ENCODE data around the gene PIERCE2. TPM values are rescaled to one million over a fixed set of nuclear protein-coding genes. Genes with fewer than 3 reads are reported as not detected.
A peak's percentile ranks its signal among the peaks of the same experiment; 100 is the strongest.

The PIERCE2 gene
- total and polyA plus RNA-seq, 2 of the 13 experiments (the other 11 are each of a cell fraction or from before 2014, with no cell fraction given), result 0.09 TPM; not detected in 1

DNA sequence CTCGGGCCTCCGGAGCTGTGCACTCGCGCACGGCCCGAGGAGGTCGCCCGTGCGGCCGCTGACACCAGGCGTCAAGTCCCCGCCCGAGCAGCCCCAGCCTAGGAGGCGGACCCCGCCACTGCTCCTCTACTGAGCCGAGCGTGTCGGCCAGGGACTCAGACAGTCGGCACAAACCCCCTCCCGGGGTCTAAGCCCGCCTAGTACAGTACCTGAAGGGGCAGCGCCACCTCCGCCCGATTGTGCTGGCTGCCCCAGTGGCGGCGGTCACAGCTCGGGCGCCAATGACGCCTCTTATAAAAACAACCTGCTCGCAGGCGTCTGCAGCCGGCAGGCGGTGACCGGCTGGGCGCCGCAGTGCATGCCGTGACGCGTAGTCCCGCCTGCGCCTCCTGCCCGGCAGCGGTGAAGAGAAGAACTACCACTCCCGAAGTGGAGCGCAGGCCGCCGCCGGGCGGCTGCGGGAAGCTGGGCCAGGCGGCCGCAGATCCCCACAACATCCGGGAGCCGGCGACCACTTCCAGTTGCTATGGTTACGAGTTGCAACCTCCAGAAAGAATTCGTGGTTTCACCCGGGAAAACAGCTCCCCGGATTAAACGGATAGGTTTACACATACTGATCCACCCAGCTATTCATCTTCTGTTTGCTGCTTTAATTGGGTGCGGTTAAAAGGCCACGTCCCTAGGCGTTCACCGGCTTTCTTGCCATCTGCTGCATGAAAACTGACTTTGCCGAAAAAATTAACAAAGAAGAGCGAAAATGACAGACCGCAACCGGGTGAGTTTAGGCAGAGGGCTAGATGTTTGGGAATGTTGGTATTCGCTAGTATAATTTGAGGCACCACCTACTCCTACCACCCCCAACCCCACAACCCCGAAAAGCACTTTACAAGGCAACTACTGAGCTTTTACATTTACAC, at the start of gene PIERCE2, which contains the start of gene CCPG1 (continued):
- TF ChIP-seq, protein P1, sequence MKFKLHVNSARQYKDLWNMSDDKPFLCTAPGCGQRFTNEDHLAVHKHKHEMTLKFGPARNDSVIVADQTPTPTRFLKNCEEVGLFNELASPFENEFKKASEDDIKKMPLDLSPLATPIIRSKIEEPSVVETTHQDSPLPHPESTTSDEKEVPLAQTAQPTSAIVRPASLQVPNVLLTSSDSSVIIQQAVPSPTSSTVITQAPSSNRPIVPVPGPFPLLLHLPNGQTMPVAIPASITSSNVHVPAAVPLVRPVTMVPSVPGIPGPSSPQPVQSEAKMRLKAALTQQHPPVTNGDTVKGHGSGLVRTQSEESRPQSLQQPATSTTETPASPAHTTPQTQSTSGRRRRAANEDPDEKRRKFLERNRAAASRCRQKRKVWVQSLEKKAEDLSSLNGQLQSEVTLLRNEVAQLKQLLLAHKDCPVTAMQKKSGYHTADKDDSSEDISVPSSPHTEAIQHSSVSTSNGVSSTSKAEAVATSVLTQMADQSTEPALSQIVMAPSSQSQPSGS (CRISPR knock-in tag; IDR thresholded peaks at IDR 0.05), result no peak
- TF ChIP-seq ZNF749 (CRISPR knock-in tag; IDR thresholded peaks at IDR 0.05; ENCODE audit: borderline replicate concordance), result peak; percentile 16; the same call in 1 of the 2 replicates
- no peak for TF ChIP-seq PCBP2 (optimal IDR thresholded peaks at IDR 0.05; ENCODE audit: low read depth, low read length, poor library complexity, severe bottlenecking)
- TF ChIP-seq ZNF225 (CRISPR knock-in tag; IDR thresholded peaks at IDR 0.05), result peak; percentile 53; the same call in 1 of the 2 replicates
- TF ChIP-seq FOXJ3 (CRISPR knock-in tag; IDR thresholded peaks at IDR 0.05; ENCODE audit: borderline replicate concordance), result peak; percentile 53; the same call in 1 of the 2 replicates
- no peak; the same call in 1 of the 2 replicates for TF ChIP-seq KDM5A (IDR thresholded peaks at IDR 0.05; ENCODE audit: borderline replicate concordance, low read length)
- no peak for TF ChIP-seq U2AF2 (IDR thresholded peaks at IDR 0.05; ENCODE audit: low read depth, low read length)
- no peak for TF ChIP-seq ZNF432 (CRISPR knock-in tag; IDR thresholded peaks at IDR 0.05; ENCODE audit: borderline replicate concordance)
- no peak for TF ChIP-seq KDM6A (CRISPR knock-in tag; IDR thresholded peaks at IDR 0.05; ENCODE audit: low read depth)
- TF ChIP-seq, protein P2, sequence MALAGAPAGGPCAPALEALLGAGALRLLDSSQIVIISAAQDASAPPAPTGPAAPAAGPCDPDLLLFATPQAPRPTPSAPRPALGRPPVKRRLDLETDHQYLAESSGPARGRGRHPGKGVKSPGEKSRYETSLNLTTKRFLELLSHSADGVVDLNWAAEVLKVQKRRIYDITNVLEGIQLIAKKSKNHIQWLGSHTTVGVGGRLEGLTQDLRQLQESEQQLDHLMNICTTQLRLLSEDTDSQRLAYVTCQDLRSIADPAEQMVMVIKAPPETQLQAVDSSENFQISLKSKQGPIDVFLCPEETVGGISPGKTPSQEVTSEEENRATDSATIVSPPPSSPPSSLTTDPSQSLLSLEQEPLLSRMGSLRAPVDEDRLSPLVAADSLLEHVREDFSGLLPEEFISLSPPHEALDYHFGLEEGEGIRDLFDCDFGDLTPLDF (CRISPR knock-in tag; IDR thresholded peaks at IDR 0.05), result no peak
- no peak for TF ChIP-seq ZNF652 (CRISPR knock-in tag; IDR thresholded peaks at IDR 0.05; ENCODE audit: borderline replicate concordance, low read depth)
- TF ChIP-seq, protein P3, sequence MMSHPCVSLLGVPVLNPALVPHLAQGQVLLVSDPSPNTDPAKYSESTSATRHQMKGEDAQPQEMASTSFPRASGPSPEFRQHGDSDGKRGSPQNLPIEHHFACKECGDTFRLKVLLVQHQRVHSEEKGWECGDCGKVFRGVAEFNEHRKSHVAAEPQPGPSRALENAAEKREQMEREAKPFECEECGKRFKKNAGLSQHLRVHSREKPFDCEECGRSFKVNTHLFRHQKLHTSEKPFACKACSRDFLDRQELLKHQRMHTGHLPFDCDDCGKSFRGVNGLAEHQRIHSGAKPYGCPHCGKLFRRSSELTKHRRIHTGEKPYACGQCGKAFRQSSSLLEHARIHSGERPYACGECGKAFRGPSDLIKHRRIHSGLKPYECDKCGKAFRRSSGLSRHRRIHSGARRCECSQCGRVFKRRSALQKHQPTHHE (CRISPR knock-in tag; IDR thresholded peaks at IDR 0.05; ENCODE audit: borderline replicate concordance), result peak; percentile 51; the same call in 1 of the 2 replicates
- TF ChIP-seq SMARCE1 (IDR thresholded peaks at IDR 0.05; ENCODE audit: borderline replicate concordance), result no peak
- peak; percentile 77; the same call in 1 of the 2 replicates for TF ChIP-seq ZNF350 (CRISPR knock-in tag; IDR thresholded peaks at IDR 0.05; ENCODE audit: borderline replicate concordance, low read depth)
- no peak for TF ChIP-seq NFKBIZ (CRISPR knock-in tag; IDR thresholded peaks at IDR 0.05)
- peak; percentile 92 for TF ChIP-seq RFX1 (IDR thresholded peaks at IDR 0.05)
- TF ChIP-seq BRCA1 (CRISPR knock-in tag; IDR thresholded peaks at IDR 0.05), result no peak
- TF ChIP-seq ZNF546 (CRISPR knock-in tag; conservative IDR thresholded peaks at IDR 0.05), result no peak; the same call in 1 of the 2 replicates
- TF ChIP-seq, protein P4, sequence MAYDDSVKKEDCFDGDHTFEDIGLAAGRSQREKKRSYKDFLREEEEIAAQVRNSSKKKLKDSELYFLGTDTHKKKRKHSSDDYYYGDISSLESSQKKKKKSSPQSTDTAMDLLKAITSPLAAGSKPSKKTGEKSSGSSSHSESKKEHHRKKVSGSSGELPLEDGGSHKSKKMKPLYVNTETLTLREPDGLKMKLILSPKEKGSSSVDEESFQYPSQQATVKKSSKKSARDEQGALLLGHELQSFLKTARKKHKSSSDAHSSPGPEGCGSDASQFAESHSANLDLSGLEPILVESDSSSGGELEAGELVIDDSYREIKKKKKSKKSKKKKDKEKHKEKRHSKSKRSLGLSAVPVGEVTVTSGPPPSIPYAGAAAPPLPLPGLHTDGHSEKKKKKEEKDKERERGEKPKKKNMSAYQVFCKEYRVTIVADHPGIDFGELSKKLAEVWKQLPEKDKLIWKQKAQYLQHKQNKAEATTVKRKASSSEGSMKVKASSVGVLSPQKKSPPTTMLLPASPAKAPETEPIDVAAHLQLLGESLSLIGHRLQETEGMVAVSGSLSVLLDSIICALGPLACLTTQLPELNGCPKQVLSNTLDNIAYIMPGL (CRISPR knock-in tag; IDR thresholded peaks at IDR 0.05; ENCODE audit: borderline replicate concordance in 1 of 2, low read depth in 1 of 2), result peak; percentile 71 to 94; a peak in 3 of 4 replicates
- peak; percentile 74 for TF ChIP-seq MED8 (CRISPR knock-in tag; IDR thresholded peaks at IDR 0.05; ENCODE audit: insufficient replicate concordance)
- peak; percentile 25; the same call in 1 of the 2 replicates for TF ChIP-seq KLF12 (CRISPR knock-in tag; IDR thresholded peaks at IDR 0.05; ENCODE audit: borderline replicate concordance)
- peak; percentile 97 for TF ChIP-seq ZNF335 (CRISPR knock-in tag; IDR thresholded peaks at IDR 0.05)
- TF ChIP-seq ARNTL (CRISPR knock-in tag; IDR thresholded peaks at IDR 0.05), result no peak

Data from HepG2 (cell line).